GM12801 (cell line): Measurements from ENCODE around the gene SH3RF2.

ENCODE experiments used
- CTCF ChIP-seq: IDR thresholded peaks from one replicate; pipeline ENCODE4 v1.5.1; 2011; ENCODE audit warnings: control low read depth; ENCODE audit not compliant: insufficient read length; ENCODE audit errors: extremely low read depth

SH3RF2 gene

GRCh38 chr5:145975361-145976066, 39.1 kb downstream of the SH3RF2 start:
- TF ChIP-seq CTCF, result no peak

- TF ChIP-seq CTCF, result no peak
Observed at GRCh38 chr5:145976431-145977155, 40.2 kb downstream of the SH3RF2 start.

GRCh38 chr5:145978171-145978570, 41.8 kb downstream of the SH3RF2 start:
- no peak for TF ChIP-seq CTCF

- TF ChIP-seq CTCF, result no peak
Observed at GRCh38 chr5:145978708-145979107, 42.3 kb downstream of the SH3RF2 start.

GRCh38 chr5:145979270-145980223, 43.2 kb downstream of the SH3RF2 start:
- no peak for TF ChIP-seq CTCF

- TF ChIP-seq CTCF, result no peak
Observed at GRCh38 chr5:145980259-145980658, 43.9 kb downstream of the SH3RF2 start.

- TF ChIP-seq CTCF, result no peak
Observed at GRCh38 chr5:145980718-145981117, 44.3 kb downstream of the SH3RF2 start.
